ENCODE data around the gene PTPRA. TPM values are rescaled to one million over a fixed set of nuclear protein-coding genes. Genes with fewer than 3 reads are reported as not detected.

The PTPRA gene
- total RNA-seq, 4 donors from 2014 or later: 26.2 to 53.7 (median 42.4) TPM

- H3K9me3 ChIP-seq: no peaks in the 10 kb centered on the region
- no peak overlapping the region for H3K4me3 ChIP-seq
- intact Hi-C loops (cut with DNase I): no loop called here
- no peak for TF ChIP-seq CTCF (IDR thresholded peaks at IDR 0.05)
- no peak for TF ChIP-seq POLR2A (IDR thresholded peaks at IDR 0.05)
- DNase-seq: no peak
- H3K36me3 ChIP-seq: peaks cover 0 to 3% (median 0%) of the 10 kb centered on the region in 3 donors
- H3K4me1 ChIP-seq: peaks cover 0 to 6% (median 4%) of the 10 kb centered on the region in 3 donors
- no peak overlapping the region for H3K27ac ChIP-seq
- no peaks in the 10 kb centered on the region for H3K27me3 ChIP-seq
These were observed 37.9 kb downstream of the PTPRA start for GRCh38 chr20:2911200-2911599.

DNA sequence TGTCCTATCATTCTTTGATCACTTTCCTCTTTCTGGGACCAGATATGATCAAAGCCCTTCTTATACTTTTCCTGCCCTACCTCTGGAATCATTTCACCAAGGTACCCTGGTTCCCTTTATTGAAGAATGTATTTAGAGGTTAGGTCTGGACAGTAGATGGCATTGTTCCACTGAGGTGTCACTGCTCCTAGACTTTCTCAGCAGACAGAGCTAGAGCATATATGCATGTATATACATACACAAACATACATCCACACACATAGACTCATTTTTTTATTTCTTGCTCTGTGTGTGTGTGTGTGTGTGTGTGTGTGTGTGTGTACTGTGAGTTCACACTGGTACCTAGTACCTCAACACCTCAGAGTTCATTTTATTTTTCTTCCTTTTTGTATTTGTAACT, 40.9 kb downstream of the PTPRA start:
- H3K27me3 ChIP-seq: no peaks in the 10 kb centered on the region
- no peaks in the 10 kb centered on the region for H3K9me3 ChIP-seq
- TF ChIP-seq CTCF (IDR thresholded peaks at IDR 0.05) (peak in 1 of 6 experiments; percentile 26), POLR2A (IDR thresholded peaks at IDR 0.05) (no peak)
- H3K36me3 ChIP-seq: peaks cover 0 to 3% (median 0%) of the 10 kb centered on the region in 3 donors
- H3K27ac ChIP-seq: no peak overlapping the region
- no peaks in the 10 kb centered on the region for H3K4me1 ChIP-seq
- intact Hi-C loops (cut with DNase I): no loop called here
- no peak overlapping the region for H3K4me3 ChIP-seq
- DNase-seq: no peak

GRCh38 chr20:2917266-2917665, 44.0 kb downstream of the PTPRA start:
- intact Hi-C loops (cut with DNase I): no loop called here
- Histone ChIP-seq H3K9me3 (no peaks in the 10 kb centered on the region), H3K27me3 (no peaks in the 10 kb centered on the region), H3K4me1 (no peaks in the 10 kb centered on the region), H3K36me3 (peaks cover 0 to 2% (median 0%) of the 10 kb centered on the region in 3 donors), H3K4me3 (no peak overlapping the region), H3K27ac (no peak overlapping the region)
- no peak for TF ChIP-seq POLR2A (IDR thresholded peaks at IDR 0.05)
- TF ChIP-seq CTCF (IDR thresholded peaks at IDR 0.05): no peak
- DNase-seq: no peak

- no peak overlapping the region for H3K27ac ChIP-seq
- 77% methylated on average over 7 of the region's 7 CpGs for WGBS, 2 donors
- TF ChIP-seq CTCF (IDR thresholded peaks at IDR 0.05): no peak
- no peaks in the 10 kb centered on the region for H3K9me3 ChIP-seq
- DNase-seq: no peak
- no peak overlapping the region for H3K4me3 ChIP-seq
- peaks cover 0 to 3% (median 0%) of the 10 kb centered on the region in 3 donors for H3K36me3 ChIP-seq
- H3K27me3 ChIP-seq: no peaks in the 10 kb centered on the region
- intact Hi-C loops (cut with DNase I): no loop called here
- no peaks in the 10 kb centered on the region for H3K4me1 ChIP-seq
These were observed 45.1 kb downstream of the PTPRA start for GRCh38 chr20:2918096-2919049.

GRCh38 chr20:2919518-2920245, 46.4 kb downstream of the PTPRA start:
- Histone ChIP-seq H3K27me3 (no peaks in the 10 kb centered on the region), H3K27ac (no peak overlapping the region), H3K36me3 (peaks cover 0 to 16% (median 0%) of the 10 kb centered on the region in 3 donors), H3K9me3 (no peaks in the 10 kb centered on the region), H3K4me3 (no peak overlapping the region), H3K4me1 (no peaks in the 10 kb centered on the region)
- 73 to 84% methylated on average over 2 of the region's 2 CpGs for WGBS, 2 donors
- no peak for DNase-seq
- TF ChIP-seq CTCF (IDR thresholded peaks at IDR 0.05) (no peak), POLR2A (IDR thresholded peaks at IDR 0.05) (no peak)
- intact Hi-C loops (cut with DNase I): no loop called here
